GM15510 (cell line): Measurements from ENCODE around the gene ANAPC10.

Experiments
- POLR2A ChIP-seq: IDR thresholded peaks from 3 replicates; pipeline ENCODE4 v1.6.1; 2011; ENCODE audit warnings: borderline replicate concordance; ENCODE audit not compliant: insufficient read length; ENCODE audit errors: extremely low read depth

ANAPC10 gene

GRCh38 chr4:145044341-145044740 is 53.7 kb downstream of the ANAPC10 start:
- no peak for TF ChIP-seq POLR2A

GRCh38 chr4:145043306-145043705 is 54.7 kb downstream of the ANAPC10 start:
- no peak for TF ChIP-seq POLR2A

- no peak for TF ChIP-seq POLR2A
Observed at GRCh38 chr4:145042601-145043285, 55.3 kb downstream of the ANAPC10 start.

GRCh38 chr4:145041378-145041777 is 56.6 kb downstream of the ANAPC10 start:
- TF ChIP-seq POLR2A = no peak

GRCh38 chr4:145035494-145036136 is 62.4 kb downstream of the ANAPC10 start:
- TF ChIP-seq POLR2A = no peak

GRCh38 chr4:145034727-145035211 is 63.2 kb downstream of the ANAPC10 start:
- no peak for TF ChIP-seq POLR2A

GRCh38 chr4:145019346-145019745 is 78.7 kb downstream of the ANAPC10 start:
- no peak for TF ChIP-seq POLR2A

- no peak for TF ChIP-seq POLR2A
Observed at GRCh38 chr4:145014365-145014764, 83.6 kb downstream of the ANAPC10 start.

GRCh38 chr4:145012841-145013240 is 85.2 kb downstream of the ANAPC10 start:
- TF ChIP-seq POLR2A = no peak

GRCh38 chr4:145011636-145012035 is 86.4 kb downstream of the ANAPC10 start:
- TF ChIP-seq POLR2A = no peak

- TF ChIP-seq POLR2A = no peak
Observed at GRCh38 chr4:145003675-145004074, 94.3 kb downstream of the ANAPC10 start.

GRCh38 chr4:145001635-145002034 is 96.4 kb downstream of the ANAPC10 start:
- TF ChIP-seq POLR2A = no peak

GRCh38 chr4:144989306-144989705 is 108.7 kb downstream of the ANAPC10 start:
- no peak for TF ChIP-seq POLR2A

- TF ChIP-seq POLR2A = no peak
Observed at GRCh38 chr4:144985531-144985930, 112.5 kb downstream of the ANAPC10 start.

- no peak for TF ChIP-seq POLR2A
Observed at GRCh38 chr4:144985014-144985413, 113.0 kb downstream of the ANAPC10 start.

GRCh38 chr4:144984241-144984640 is 113.8 kb downstream of the ANAPC10 start:
- no peak for TF ChIP-seq POLR2A
